ENCODE data around the gene DUSP23.

DNA sequence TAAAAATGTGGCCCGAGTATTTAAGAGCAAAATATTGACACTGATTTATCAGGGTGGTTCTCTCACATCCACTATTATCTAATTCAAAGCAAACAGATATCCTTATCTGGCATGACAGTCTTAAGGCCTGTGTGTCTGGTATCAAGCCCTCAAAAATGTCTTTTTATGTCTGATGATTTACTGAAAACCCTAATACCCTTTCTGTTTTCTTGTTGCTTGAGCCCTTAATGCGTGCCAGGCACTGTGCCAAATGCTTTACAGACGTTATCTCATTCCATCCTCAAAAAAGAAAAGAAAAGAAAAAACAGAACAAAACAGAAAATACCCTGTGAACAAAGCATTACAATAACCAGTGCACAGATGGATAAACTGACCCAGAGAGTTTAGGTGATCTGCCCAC is 5.7 kb downstream of the DUSP23 start:
- TF ChIP-seq, protein P1, sequence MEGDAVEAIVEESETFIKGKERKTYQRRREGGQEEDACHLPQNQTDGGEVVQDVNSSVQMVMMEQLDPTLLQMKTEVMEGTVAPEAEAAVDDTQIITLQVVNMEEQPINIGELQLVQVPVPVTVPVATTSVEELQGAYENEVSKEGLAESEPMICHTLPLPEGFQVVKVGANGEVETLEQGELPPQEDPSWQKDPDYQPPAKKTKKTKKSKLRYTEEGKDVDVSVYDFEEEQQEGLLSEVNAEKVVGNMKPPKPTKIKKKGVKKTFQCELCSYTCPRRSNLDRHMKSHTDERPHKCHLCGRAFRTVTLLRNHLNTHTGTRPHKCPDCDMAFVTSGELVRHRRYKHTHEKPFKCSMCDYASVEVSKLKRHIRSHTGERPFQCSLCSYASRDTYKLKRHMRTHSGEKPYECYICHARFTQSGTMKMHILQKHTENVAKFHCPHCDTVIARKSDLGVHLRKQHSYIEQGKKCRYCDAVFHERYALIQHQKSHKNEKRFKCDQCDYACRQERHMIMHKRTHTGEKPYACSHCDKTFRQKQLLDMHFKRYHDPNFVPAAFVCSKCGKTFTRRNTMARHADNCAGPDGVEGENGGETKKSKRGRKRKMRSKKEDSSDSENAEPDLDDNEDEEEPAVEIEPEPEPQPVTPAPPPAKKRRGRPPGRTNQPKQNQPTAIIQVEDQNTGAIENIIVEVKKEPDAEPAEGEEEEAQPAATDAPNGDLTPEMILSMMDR (IDR thresholded peaks at IDR 0.05; ENCODE audit: low read length) = no peak
- TF ChIP-seq EZH2 (IDR thresholded peaks at IDR 0.05; ENCODE audit: borderline replicate concordance, low read length) = no peak

Data from OCI-LY1 (cell line).